Neural crest cell (in vitro differentiated cells): ENCODE results near the gene KIR3DL1. TPM values are rescaled to one million over a fixed set of nuclear protein-coding genes. Genes with fewer than 3 reads are reported as not detected.

Experiments
- DNase-seq: peaks from one replicate; pipeline ENCODE4 v3.0.0; 2021; ENCODE audit warnings: low read depth, mixed read lengths, low spot score
- H3K27ac Mint-ChIP-seq: one replicate; pipeline ENCODE4 v1.8.0; 2021; ENCODE audit warnings: mild to moderate bottlenecking, mixed read lengths; ENCODE audit not compliant: unreplicated experiment
- H3K27me3 Mint-ChIP-seq: 2 replicates; pipeline ENCODE4 v1.8.0; 2021; ENCODE audit warnings: low read depth, mild to moderate bottlenecking, mixed read lengths
- H3K36me3 Mint-ChIP-seq: 2 replicates; pipeline ENCODE4 v1.8.0; 2021; ENCODE audit warnings: low read depth, mild to moderate bottlenecking, mixed read lengths
- H3K4me1 Mint-ChIP-seq: 2 replicates; pipeline ENCODE4 v1.8.0; 2021; ENCODE audit warnings: mixed read lengths
- H3K4me3 Mint-ChIP-seq: one replicate; pipeline ENCODE4 v1.8.0; 2021; ENCODE audit warnings: mild to moderate bottlenecking, mixed read lengths
- H3K9me3 Mint-ChIP-seq: 2 replicates; pipeline ENCODE4 v1.8.0; 2021; ENCODE audit warnings: mixed read lengths
- CTCF ChIP-seq: fragments of 200-600 bp; sonication (generic); conservative IDR thresholded peaks from 2 replicates; pipeline ENCODE4 v1.5.0; 2021; ENCODE audit warnings: antibody characterized with exemption, mild to moderate bottlenecking
- total RNA-seq: library from RNA; stranded (reverse); gene quantifications from 2 replicates; pipeline ENCODE4 v1.2.1, GENCODE V29; 2021

KIR3DL1 gene
- total RNA-seq, 1 donor from 2014 or later, result not detected

- Mint-ChIP-seq H3K36me3 (peaks cover 7% of the 10 kb centered on the region), H3K4me1 (no peaks in the 10 kb centered on the region), H3K9me3 (peaks cover 28% of the 10 kb centered on the region), H3K27ac (no peak overlapping the region), H3K27me3 (no peaks in the 10 kb centered on the region), H3K4me3 (no peak overlapping the region)
- no peak for DNase-seq
- TF ChIP-seq CTCF, result no peak
Observed at GRCh38 chr19:54790711-54791110, 25.6 kb upstream of the KIR3DL1 start.

GRCh38 chr19:54791476-54791875 lies 24.8 kb upstream of the KIR3DL1 start:
- DNase-seq, result no peak
- Mint-ChIP-seq H3K4me1 (no peaks in the 10 kb centered on the region), H3K27me3 (no peaks in the 10 kb centered on the region), H3K27ac (no peak overlapping the region), H3K4me3 (no peak overlapping the region), H3K9me3 (peaks cover 31% of the 10 kb centered on the region), H3K36me3 (peaks cover 7% of the 10 kb centered on the region)
- TF ChIP-seq CTCF, result no peak

GRCh38 chr19:54792814-54793213 lies 23.5 kb upstream of the KIR3DL1 start:
- DNase-seq, result no peak
- H3K9me3 Mint-ChIP-seq, result peaks cover 26% of the 10 kb centered on the region
- peaks cover 5% of the 10 kb centered on the region for H3K36me3 Mint-ChIP-seq
- no peak overlapping the region for H3K27ac Mint-ChIP-seq
- no peak for TF ChIP-seq CTCF
- H3K4me1 Mint-ChIP-seq, result no peaks in the 10 kb centered on the region
- no peak overlapping the region for H3K4me3 Mint-ChIP-seq
- no peaks in the 10 kb centered on the region for H3K27me3 Mint-ChIP-seq

GRCh38 chr19:54795758-54796157 lies 20.5 kb upstream of the KIR3DL1 start:
- TF ChIP-seq CTCF, result no peak
- no peaks in the 10 kb centered on the region for H3K27me3 Mint-ChIP-seq
- no peak for DNase-seq
- H3K4me1 Mint-ChIP-seq, result no peaks in the 10 kb centered on the region
- no peak overlapping the region for H3K4me3 Mint-ChIP-seq
- no peak overlapping the region for H3K27ac Mint-ChIP-seq
- H3K9me3 Mint-ChIP-seq, result peaks cover 27% of the 10 kb centered on the region
- peaks cover 4% of the 10 kb centered on the region for H3K36me3 Mint-ChIP-seq

GRCh38 chr19:54803410-54803809 lies 12.9 kb upstream of the KIR3DL1 start, which contains the start of gene KIR2DL4:
Gene KIR2DL4 (plus strand): TSS chr19:54803610. CDS start chr19:54803652, 42 bp downstream.
- Mint-ChIP-seq H3K27ac (no peak within 1 kb of the TSS), H3K4me3 (no peak within 1 kb of the TSS), H3K27me3 (no peaks in the 10 kb centered on the region), H3K36me3 (peaks cover 8% of the 10 kb centered on the region), H3K4me1 (no peaks in the 10 kb centered on the region), H3K9me3 (peaks cover 32% of the 10 kb centered on the region)
- no peak for TF ChIP-seq CTCF
- no peak for DNase-seq

- no peaks in the 10 kb centered on the region for H3K4me1 Mint-ChIP-seq
- H3K9me3 Mint-ChIP-seq, result peaks cover 28% of the 10 kb centered on the region
- H3K27ac Mint-ChIP-seq, result no peak overlapping the region
- H3K4me3 Mint-ChIP-seq, result no peak overlapping the region
- DNase-seq, result no peak
- no peak for TF ChIP-seq CTCF
- no peaks in the 10 kb centered on the region for H3K27me3 Mint-ChIP-seq
- peaks cover 9% of the 10 kb centered on the region for H3K36me3 Mint-ChIP-seq
Observed at GRCh38 chr19:54804101-54804500, 12.2 kb upstream of the KIR3DL1 start.
